ENCODE data around the gene BIN1. TPM values are rescaled to one million over a fixed set of nuclear protein-coding genes. Genes with fewer than 3 reads are reported as not detected.

BIN1 gene
- total RNA-seq, 1 donor from 2014 or later: 15.8 TPM

DNA sequence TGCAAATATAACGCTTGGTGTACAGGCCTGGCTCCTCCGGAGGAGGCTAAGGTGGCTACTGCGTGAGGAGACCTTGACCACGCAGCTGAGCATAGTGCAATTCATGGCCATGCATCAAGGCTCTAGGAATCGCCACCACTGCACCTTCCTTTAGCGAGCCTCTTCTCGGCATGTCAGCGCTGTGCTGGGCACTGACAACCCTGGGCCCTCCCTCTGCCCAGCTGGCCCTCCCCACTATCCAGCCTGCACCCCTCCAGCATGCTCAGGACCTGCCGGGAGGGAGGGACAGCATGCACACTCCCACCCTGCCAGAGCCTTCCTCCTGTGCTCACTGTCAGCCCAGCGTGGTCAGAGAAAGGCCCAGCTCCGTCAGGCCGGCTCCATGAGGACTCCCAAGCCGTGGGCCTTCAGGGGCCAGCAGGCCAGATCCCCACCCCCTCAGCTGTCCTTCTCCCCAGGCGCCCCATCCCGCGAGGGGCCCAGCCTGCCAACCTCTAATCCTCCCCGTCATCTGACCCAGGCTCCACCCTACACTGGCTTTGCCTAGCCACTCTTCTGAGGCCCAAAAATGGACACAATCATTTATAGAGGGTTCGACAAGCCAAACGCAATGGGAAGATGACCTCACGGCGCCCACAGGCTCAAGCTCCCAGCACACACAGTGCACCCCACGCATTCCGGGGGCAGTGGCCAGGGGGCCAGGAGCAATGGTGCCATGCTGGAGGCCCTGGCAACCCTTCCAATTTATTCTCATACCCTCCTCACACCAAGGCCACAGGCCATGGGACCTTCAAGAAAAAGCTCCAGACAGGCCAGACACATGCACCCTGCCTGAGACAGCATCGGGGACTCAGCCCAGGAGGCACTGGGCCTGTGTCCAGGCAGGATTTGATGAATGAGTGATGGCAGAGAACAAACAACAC, 3.5 kb downstream of the BIN1 start:
- TF ChIP-seq, protein P1, sequence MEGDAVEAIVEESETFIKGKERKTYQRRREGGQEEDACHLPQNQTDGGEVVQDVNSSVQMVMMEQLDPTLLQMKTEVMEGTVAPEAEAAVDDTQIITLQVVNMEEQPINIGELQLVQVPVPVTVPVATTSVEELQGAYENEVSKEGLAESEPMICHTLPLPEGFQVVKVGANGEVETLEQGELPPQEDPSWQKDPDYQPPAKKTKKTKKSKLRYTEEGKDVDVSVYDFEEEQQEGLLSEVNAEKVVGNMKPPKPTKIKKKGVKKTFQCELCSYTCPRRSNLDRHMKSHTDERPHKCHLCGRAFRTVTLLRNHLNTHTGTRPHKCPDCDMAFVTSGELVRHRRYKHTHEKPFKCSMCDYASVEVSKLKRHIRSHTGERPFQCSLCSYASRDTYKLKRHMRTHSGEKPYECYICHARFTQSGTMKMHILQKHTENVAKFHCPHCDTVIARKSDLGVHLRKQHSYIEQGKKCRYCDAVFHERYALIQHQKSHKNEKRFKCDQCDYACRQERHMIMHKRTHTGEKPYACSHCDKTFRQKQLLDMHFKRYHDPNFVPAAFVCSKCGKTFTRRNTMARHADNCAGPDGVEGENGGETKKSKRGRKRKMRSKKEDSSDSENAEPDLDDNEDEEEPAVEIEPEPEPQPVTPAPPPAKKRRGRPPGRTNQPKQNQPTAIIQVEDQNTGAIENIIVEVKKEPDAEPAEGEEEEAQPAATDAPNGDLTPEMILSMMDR (IDR thresholded peaks at IDR 0.05; ENCODE audit: borderline replicate concordance): no peak
- Histone ChIP-seq H3K4me1 (peaks cover 39% of the 10 kb centered on the region), H3K4me3 (no peak overlapping the region), H3K9me3 (replicated peaks) (no peaks in the 10 kb centered on the region), H3K27ac (replicated peaks) (no peak overlapping the region), H3K36me3 (no peaks in the 10 kb centered on the region), H3K27me3 (ENCODE audit: low read depth) (no peaks in the 10 kb centered on the region)
- no peak for DNase-seq
- intact Hi-C loops (cut with micrococcal nuclease): no loop called here

DNA sequence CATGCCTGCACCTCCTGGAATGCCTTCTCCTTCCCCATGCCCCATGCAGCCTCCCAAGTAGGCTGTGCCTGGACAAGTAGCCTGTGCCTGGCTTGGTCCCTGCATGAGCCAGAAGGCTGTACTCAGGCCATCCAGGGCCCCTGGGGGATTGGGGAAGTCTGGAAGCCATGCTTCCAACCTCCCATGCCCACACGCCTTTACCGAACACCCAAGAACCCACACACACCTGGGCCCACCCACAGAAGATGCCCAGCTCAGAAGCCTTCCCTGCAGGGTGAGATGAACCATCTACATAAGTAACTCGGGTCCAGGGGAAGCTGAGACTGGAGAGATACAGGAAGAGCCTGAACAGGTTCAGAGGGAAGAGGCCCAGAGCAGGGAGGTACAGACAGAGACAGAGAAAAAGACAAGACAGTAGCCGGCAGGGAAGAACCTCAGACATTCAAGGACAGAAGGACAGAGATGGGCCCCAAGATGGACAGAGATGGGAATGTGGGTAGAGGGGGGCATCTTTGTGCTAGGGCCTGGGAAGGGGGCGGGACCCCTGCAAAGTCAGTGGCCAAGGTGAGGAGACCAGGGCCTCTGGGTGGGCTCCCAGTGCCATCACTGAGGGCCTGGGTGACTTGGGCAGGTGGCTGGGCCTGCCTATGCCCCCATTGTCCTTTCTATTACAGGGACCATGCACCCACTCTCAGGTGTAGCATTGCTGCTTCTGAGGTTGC, 4.3 kb downstream of the BIN1 start:
- Histone ChIP-seq H3K27me3 (ENCODE audit: low read depth) (no peaks in the 10 kb centered on the region), H3K27ac (replicated peaks) (no peak overlapping the region), H3K9me3 (replicated peaks) (no peaks in the 10 kb centered on the region), H3K4me1 (peaks cover 33% of the 10 kb centered on the region), H3K4me3 (no peak overlapping the region), H3K36me3 (no peaks in the 10 kb centered on the region)
- intact Hi-C loops (cut with micrococcal nuclease): no loop called here
- TF ChIP-seq, protein P1 (IDR thresholded peaks at IDR 0.05; ENCODE audit: borderline replicate concordance): no peak
- DNase-seq: no peak

DNA sequence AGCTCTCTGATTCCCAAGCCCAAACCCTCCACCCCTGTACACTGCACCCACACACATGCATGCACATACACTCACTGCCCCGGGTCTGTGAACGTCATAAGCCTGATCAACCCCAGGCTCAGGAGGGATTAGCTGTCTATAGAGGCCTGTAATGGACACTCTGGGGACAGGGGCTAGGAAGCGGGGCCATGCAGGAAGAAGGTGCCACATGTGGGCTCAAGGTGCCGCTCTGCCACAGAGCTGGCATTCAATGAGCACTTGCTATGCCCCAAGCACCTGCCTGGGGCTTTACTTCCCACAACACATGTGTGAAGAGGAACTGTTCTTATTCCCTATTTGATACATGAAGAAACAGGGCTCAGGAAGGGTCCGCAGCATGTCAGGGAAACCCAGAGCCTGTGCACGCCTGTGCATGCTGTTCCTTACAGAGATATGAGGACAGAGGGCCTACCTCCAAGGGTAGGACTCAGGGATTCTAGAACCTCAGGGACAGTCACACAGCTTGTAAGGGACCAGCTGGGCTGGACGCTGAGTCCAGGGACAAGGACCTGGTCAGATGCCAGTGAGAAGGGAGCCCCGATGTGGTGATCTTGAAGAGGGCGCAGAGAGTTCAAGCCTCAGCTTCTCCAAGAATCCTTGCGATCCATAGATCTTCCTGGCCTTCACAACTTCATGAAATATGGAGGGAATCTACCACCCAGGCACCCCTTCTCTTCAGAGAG, 5.0 kb downstream of the BIN1 start:
- intact Hi-C loops (cut with micrococcal nuclease): no loop called here
- Histone ChIP-seq H3K36me3 (no peaks in the 10 kb centered on the region), H3K27ac (replicated peaks) (no peak overlapping the region), H3K4me1 (peaks cover 26% of the 10 kb centered on the region), H3K9me3 (replicated peaks) (no peaks in the 10 kb centered on the region), H3K27me3 (ENCODE audit: low read depth) (no peaks in the 10 kb centered on the region), H3K4me3 (no peak overlapping the region)
- DNase-seq: no peak
- TF ChIP-seq, protein P1 (IDR thresholded peaks at IDR 0.05; ENCODE audit: borderline replicate concordance): no peak

DNA sequence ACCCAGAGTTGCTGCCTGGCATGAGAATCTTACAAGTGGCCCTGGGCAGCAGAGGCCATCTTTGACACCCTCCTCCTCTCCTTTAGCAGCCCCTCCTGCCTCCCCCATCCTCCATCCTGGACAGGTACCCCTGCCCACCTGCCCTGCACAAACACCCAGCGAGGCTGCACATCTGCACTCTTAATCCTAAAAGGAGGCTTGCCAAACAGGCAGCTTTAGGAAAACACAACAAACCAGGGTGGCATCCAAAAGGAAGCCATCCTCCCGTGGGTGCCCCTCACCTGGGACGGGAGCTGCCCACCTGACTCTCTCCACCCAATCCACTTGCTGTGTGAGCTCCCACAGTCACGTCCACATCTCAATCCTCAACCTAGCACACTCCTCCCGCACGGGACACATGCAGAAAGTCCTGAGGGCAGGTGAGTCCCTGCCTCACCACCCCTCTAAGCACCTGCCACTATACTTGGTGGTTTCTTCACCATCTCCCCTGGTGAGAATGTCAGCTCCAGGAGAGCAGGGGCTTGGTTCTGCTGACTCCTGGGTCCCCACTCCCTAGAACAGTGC, 5.8 kb downstream of the BIN1 start:
- no peak overlapping the region for H3K27ac ChIP-seq (replicated peaks)
- no peaks in the 10 kb centered on the region for H3K36me3 ChIP-seq
- TF ChIP-seq, protein P1 (IDR thresholded peaks at IDR 0.05; ENCODE audit: borderline replicate concordance): no peak
- DNase-seq: no peak
- no peaks in the 10 kb centered on the region for H3K9me3 ChIP-seq (replicated peaks)
- no peaks in the 10 kb centered on the region for H3K27me3 ChIP-seq (ENCODE audit: low read depth)
- intact Hi-C loops (cut with micrococcal nuclease): no loop called here
- no peak overlapping the region for H3K4me3 ChIP-seq
- peaks cover 26% of the 10 kb centered on the region for H3K4me1 ChIP-seq
